Urinary bladder (tissue), 4 donors: Measurements from ENCODE around the gene ITK. TPM values are rescaled to one million over a fixed set of nuclear protein-coding genes. Genes with fewer than 3 reads are reported as not detected.

ENCODE experiments used
- DNase-seq: peaks from one replicate; pipeline ENCODE4 v3.0.0-alpha.2; 2015; ENCODE audit errors: extremely low spot score
- H3K27ac ChIP-seq: one replicate; pipeline ENCODE4 v1.5.1; 2013; ENCODE audit warnings: low read depth, mild to moderate bottlenecking, moderate library complexity
- H3K36me3 ChIP-seq: one replicate; pipeline ENCODE4 v1.6.1; 2013; ENCODE audit warnings: mild to moderate bottlenecking, moderate library complexity; ENCODE audit not compliant: insufficient read depth
- H3K4me1 ChIP-seq: one replicate; pipeline ENCODE4 v1.6.1; 2013; ENCODE audit warnings: mild to moderate bottlenecking, moderate library complexity; ENCODE audit not compliant: insufficient read depth
- H3K4me3 ChIP-seq: one replicate; pipeline ENCODE4 v1.5.1; 2013; ENCODE audit warnings: low read depth, low read length
- WGBS: extraction: QIAGEN DNeasy Blood & Tissue Kit; methylation state at CpG from one replicate; pipeline ENCODE4 v1.1.7; 2013; 5-methylcytosine and 5-hydroxymethylcytosine counted together
- polyA plus RNA-seq: library from polyadenylated mRNA; stranded (reverse); fragments of 200-250 nt; gene quantifications from one replicate; pipeline ENCODE4 v1.2.3, GENCODE V29; 2013
- total RNA-seq: library from RNA; depleted of rRNA; stranded (reverse); fragments of >200 nt; gene quantifications from one replicate; pipeline ENCODE4 v1.2.3, GENCODE V29; 2014
- donor health status: healthy with polysubstance abuse.
- donor health status: healthy.

Gene ITK
- total and polyA plus RNA-seq, 2 donors, result 1.1 to 1.6 TPM

GRCh38 chr5:157259699-157260098 is 79.1 kb downstream of the ITK start:
- H3K4me1 ChIP-seq, result no peaks in the 10 kb centered on the region
- H3K4me3 ChIP-seq, result no peak overlapping the region
- no peak for DNase-seq
- WGBS, result 84% methylated on average over 4 of the region's 4 CpGs
- no peaks in the 10 kb centered on the region for H3K36me3 ChIP-seq
- H3K27ac ChIP-seq, result no peak overlapping the region

GRCh38 chr5:157263496-157264090 is 83.0 kb downstream of the ITK start:
- H3K36me3 ChIP-seq, result no peaks in the 10 kb centered on the region

GRCh38 chr5:157265714-157266285 is 85.2 kb downstream of the ITK start, which contains the start of gene CYFIP2:
Gene CYFIP2 (plus strand): TSS chr5:157266123. CDS start chr5:157285362, 19,239 bp downstream.
- Histone ChIP-seq H3K36me3 (no peaks in the 10 kb centered on the region), H3K4me3 (peak within 1 kb of the TSS; percentile 64), H3K4me1 (no peaks in the 10 kb centered on the region), H3K27ac (no peak within 1 kb of the TSS)
- under 1% methylated on average over 56 of the region's 58 CpGs for WGBS
- no peak for DNase-seq

More at GRCh38 chr5:157263496-157264090, 83.0 kb downstream of the ITK start:
- 66% methylated on average over 7 of the region's 7 CpGs for WGBS
- DNase-seq, result no peak
- H3K27ac ChIP-seq, result peak overlapping the region; percentile 16
- H3K4me3 ChIP-seq, result no peak overlapping the region
- H3K4me1 ChIP-seq, result no peaks in the 10 kb centered on the region

- Histone ChIP-seq H3K36me3 (no peaks in the 10 kb centered on the region), H3K4me1 (no peaks in the 10 kb centered on the region), H3K4me3 (peak overlapping the region; percentile 64), H3K27ac (no peak overlapping the region)
- DNase-seq, result no peak
- 6% methylated on average over 61 of the region's 62 CpGs for WGBS
Measured at GRCh38 chr5:157266286-157267007, 85.8 kb downstream of the ITK start.

- peak overlapping the region; percentile 64 for H3K4me3 ChIP-seq
- no peak for DNase-seq
- no peaks in the 10 kb centered on the region for H3K36me3 ChIP-seq
- H3K27ac ChIP-seq, result no peak overlapping the region
- 76% methylated on average over 3 of the region's 3 CpGs for WGBS
- H3K4me1 ChIP-seq, result no peaks in the 10 kb centered on the region
Measured at GRCh38 chr5:157267025-157267424, 86.4 kb downstream of the ITK start.

- Histone ChIP-seq H3K4me1 (no peaks in the 10 kb centered on the region), H3K36me3 (no peaks in the 10 kb centered on the region), H3K4me3 (no peak overlapping the region), H3K27ac (no peak overlapping the region)
- WGBS, result 69% methylated on average over 8 of the region's 8 CpGs
- no peak for DNase-seq
Measured at GRCh38 chr5:157267761-157268480, 87.3 kb downstream of the ITK start.

GRCh38 chr5:157269165-157269671 is 88.6 kb downstream of the ITK start:
- Histone ChIP-seq H3K4me1 (no peaks in the 10 kb centered on the region), H3K4me3 (no peak overlapping the region), H3K36me3 (no peaks in the 10 kb centered on the region), H3K27ac (no peak overlapping the region)
- DNase-seq, result no peak
- 78% methylated on average over 6 of the region's 6 CpGs for WGBS

- H3K27ac ChIP-seq, result no peak overlapping the region
- no peaks in the 10 kb centered on the region for H3K4me1 ChIP-seq
- no peak for DNase-seq
- H3K36me3 ChIP-seq, result no peaks in the 10 kb centered on the region
- no peak overlapping the region for H3K4me3 ChIP-seq
- 93% methylated on average over 4 of the region's 4 CpGs for WGBS
Measured at GRCh38 chr5:157269761-157270272, 89.2 kb downstream of the ITK start.

- 58% methylated on average over 3 of the region's 3 CpGs for WGBS
- H3K4me3 ChIP-seq, result no peak overlapping the region
- no peaks in the 10 kb centered on the region for H3K4me1 ChIP-seq
- DNase-seq, result no peak
- no peaks in the 10 kb centered on the region for H3K36me3 ChIP-seq
- no peak overlapping the region for H3K27ac ChIP-seq
Measured at GRCh38 chr5:157270771-157271170, 90.1 kb downstream of the ITK start.

GRCh38 chr5:157271740-157272271 is 91.2 kb downstream of the ITK start:
- Histone ChIP-seq H3K27ac (no peak overlapping the region), H3K36me3 (no peaks in the 10 kb centered on the region), H3K4me1 (no peaks in the 10 kb centered on the region), H3K4me3 (no peak overlapping the region)
- WGBS, result 86% methylated on average over 12 of the region's 12 CpGs
- DNase-seq, result no peak

- H3K4me3 ChIP-seq, result no peak overlapping the region
- DNase-seq, result no peak
- no peaks in the 10 kb centered on the region for H3K4me1 ChIP-seq
- no peaks in the 10 kb centered on the region for H3K36me3 ChIP-seq
- H3K27ac ChIP-seq, result no peak overlapping the region
- 77% methylated on average over 1 of the region's 1 CpG for WGBS
Measured at GRCh38 chr5:157273131-157273556, 92.5 kb downstream of the ITK start.

- no peak for DNase-seq
- Histone ChIP-seq H3K4me1 (no peaks in the 10 kb centered on the region), H3K36me3 (no peaks in the 10 kb centered on the region), H3K27ac (peak overlapping the region; percentile 2), H3K4me3 (no peak overlapping the region)
- 92% methylated on average over 1 of the region's 1 CpG for WGBS
Measured at GRCh38 chr5:157275403-157275802, 94.8 kb downstream of the ITK start.
